Transverse colon (tissue), 4 donors: ENCODE results near the gene CTDSP2. TPM values are rescaled to one million over a fixed set of nuclear protein-coding genes. Genes with fewer than 3 reads are reported as not detected.

Experiments
- DNase-seq: peaks from one replicate; pipeline ENCODE4 v3.0.0-alpha.2; 2019
- H3K27ac ChIP-seq, 4 donors: fragments of 200-600 bp; sonication (generic); 2 replicates each; pipeline ENCODE4 v1.5.1; 2016 to 2018; ENCODE audit warnings: inconsistent platforms in 4 of 4
- H3K27me3 ChIP-seq: fragments of 200-600 bp; sonication (generic); 2 replicates; pipeline ENCODE4 v1.5.1; 2017; ENCODE audit warnings: inconsistent platforms
- H3K36me3 ChIP-seq, 4 donors: fragments of 200-600 bp; sonication (generic); 2 replicates each; pipeline ENCODE4 v1.5.1; 2017 to 2019; ENCODE audit warnings: inconsistent platforms in 4 of 4
- H3K4me1 ChIP-seq, 4 donors: fragments of 200-600 bp; sonication (generic); 2 replicates each; pipeline ENCODE4 v1.5.1; 2017 to 2020; ENCODE audit warnings: inconsistent platforms in 4 of 4
- H3K4me3 ChIP-seq, 4 donors: fragments of 200-600 bp; sonication (generic); 1 replicate in 1 of 4; 2 replicates in 3 of 4; pipeline versions ENCODE4 v1.5.1 to v1.6.1; 2017 to 2019; ENCODE audit warnings: inconsistent platforms in 4 of 4
- H3K9me3 ChIP-seq, 2 donors: fragments of 200-600 bp; sonication (generic); 2 replicates each; pipeline ENCODE4 v1.5.1; 2017 to 2019; ENCODE audit warnings: inconsistent platforms in 2 of 2
- EP300 ChIP-seq: sonication (generic); formaldehyde crosslinking; IDR thresholded peaks from one replicate; pipeline ENCODE4 v1.6.1; 2017; ENCODE audit warnings: antibody characterized with exemption, low read depth
- POLR2A ChIP-seq: fragments of 450-650 bp; IDR thresholded peaks from one replicate; pipeline ENCODE4 v1.6.1; 2016; ENCODE audit warnings: antibody characterized with exemption, mild to moderate bottlenecking, moderate library complexity
- POLR2AphosphoS5 ChIP-seq, 3 donors: sonication (generic); formaldehyde crosslinking; IDR thresholded peaks; one replicate each; pipeline ENCODE4 v1.6.1; 2016; ENCODE audit warnings: antibody characterized with exemption in 3 of 3
- WGBS, 2 donors: methylation state at CpG; one replicate each; pipeline ENCODE4 v1.1.5; 2018; ENCODE audit warnings: low coverage in 1 of 2; 5-methylcytosine and 5-hydroxymethylcytosine counted together
- in situ Hi-C, 4 donors: fragments of 200-750 bp; cut with MboI; loops; one replicate each; pipeline versions ENCODE4 v1.15.0 to v1.15.1; 2017; ENCODE audit warnings: low sequenced_read_pairs in 3 of 4, low pct_ligation_motif_present in 1 of 4, low pct_unique_long_range_greater_than_20kb in 1 of 4
- intact Hi-C: fragments of 100-400 bp; cut with DNase I; formaldehyde crosslinking; loops from one replicate; pipeline ENCODE4 v1.15.1; 2023; ENCODE audit warnings: low total_unique reads
- total RNA-seq, 4 donors: library from RNA; depleted of rRNA; stranded (reverse); fragments of >200 nt; gene quantifications; one replicate each; pipeline ENCODE4 v1.1.0, GENCODE V29; 2016
- TF ChIP-seq, protein P1 (sequence below), 5 experiments: fragments of 200-600 bp in 3 of 5; fragments of 450-650 bp in 2 of 5; sonication (generic) in 3 of 5; IDR thresholded peaks; 1 replicate in 2 of 5; 2 replicates in 3 of 5; pipeline ENCODE4 v1.5.1; 2016 to 2017; ENCODE audit warnings: antibody characterized with exemption in 5 of 5, inconsistent platforms in 3 of 5, mild to moderate bottlenecking in 2 of 5, moderate library complexity in 1 of 5

The CTDSP2 gene
- total RNA-seq, 4 donors from 2014 or later = 174 to 268 (median 231) TPM

DNA sequence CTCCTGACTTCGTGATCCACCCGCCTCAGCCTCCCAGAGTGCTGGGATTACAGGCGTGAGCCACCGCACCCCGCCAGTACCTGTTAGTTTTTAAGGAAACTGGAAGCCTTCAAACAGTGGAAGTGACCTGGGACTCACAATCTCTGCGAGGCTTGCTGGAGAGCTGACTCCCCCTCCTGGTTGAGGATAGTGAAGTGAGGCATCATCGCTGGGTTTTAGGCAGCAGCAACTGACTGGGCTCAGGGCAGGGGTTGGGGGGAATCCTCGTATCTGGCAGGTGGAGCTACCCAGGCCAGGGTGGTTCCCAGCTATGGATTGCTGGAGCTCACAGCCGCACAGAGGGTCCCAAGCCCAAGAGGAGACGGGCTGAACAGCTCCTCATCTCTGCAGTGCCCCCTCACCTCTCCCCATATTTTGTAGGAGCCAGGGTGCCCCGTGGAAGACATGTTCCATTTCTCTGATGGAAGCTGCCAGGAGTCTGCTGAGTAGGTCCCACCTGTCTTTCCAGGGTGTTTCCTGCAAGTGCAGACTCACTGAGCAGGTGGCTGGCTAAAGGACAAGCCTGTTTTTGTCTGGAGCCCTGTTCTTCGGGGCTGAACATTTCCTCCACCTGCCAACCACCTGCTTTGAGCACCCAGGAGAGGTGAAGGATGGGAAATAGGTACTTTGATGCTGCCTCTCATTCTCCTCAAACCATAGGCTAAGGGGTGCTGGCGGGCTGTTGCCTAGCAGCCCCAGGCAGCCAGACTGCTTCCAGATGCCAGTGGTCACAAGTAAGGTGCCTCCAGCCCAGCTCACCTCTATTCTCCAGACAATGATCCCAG lies 31.1 kb downstream of the CTDSP2 start:
- Histone ChIP-seq H3K27me3 (no peaks in the 10 kb centered on the region), H3K27ac (peak overlapping the region in 1 of 4 donors; percentile 70), H3K4me3 (no peak overlapping the region), H3K4me1 (peaks cover 17 to 34% (median 24%) of the 10 kb centered on the region in 4 donors), H3K9me3 (no peaks in the 10 kb centered on the region), H3K36me3 (peaks cover 0 to 13% (median 0%) of the 10 kb centered on the region in 4 donors)
- DNase-seq = no peak
- 71% methylated on average over 13 of the region's 13 CpGs; no CpG with 5 or more reads in 1 of the 2 donors for WGBS, 2 donors
- in situ Hi-C loops = no loop called here
- TF ChIP-seq POLR2AphosphoS5 (IDR thresholded peaks at IDR 0.05) = no peak
- TF ChIP-seq EP300 = no peak
- TF ChIP-seq POLR2A = no peak
- TF ChIP-seq, protein P1, sequence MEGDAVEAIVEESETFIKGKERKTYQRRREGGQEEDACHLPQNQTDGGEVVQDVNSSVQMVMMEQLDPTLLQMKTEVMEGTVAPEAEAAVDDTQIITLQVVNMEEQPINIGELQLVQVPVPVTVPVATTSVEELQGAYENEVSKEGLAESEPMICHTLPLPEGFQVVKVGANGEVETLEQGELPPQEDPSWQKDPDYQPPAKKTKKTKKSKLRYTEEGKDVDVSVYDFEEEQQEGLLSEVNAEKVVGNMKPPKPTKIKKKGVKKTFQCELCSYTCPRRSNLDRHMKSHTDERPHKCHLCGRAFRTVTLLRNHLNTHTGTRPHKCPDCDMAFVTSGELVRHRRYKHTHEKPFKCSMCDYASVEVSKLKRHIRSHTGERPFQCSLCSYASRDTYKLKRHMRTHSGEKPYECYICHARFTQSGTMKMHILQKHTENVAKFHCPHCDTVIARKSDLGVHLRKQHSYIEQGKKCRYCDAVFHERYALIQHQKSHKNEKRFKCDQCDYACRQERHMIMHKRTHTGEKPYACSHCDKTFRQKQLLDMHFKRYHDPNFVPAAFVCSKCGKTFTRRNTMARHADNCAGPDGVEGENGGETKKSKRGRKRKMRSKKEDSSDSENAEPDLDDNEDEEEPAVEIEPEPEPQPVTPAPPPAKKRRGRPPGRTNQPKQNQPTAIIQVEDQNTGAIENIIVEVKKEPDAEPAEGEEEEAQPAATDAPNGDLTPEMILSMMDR (IDR thresholded peaks at IDR 0.05) = no peak
- intact Hi-C loops = no loop called here

DNA sequence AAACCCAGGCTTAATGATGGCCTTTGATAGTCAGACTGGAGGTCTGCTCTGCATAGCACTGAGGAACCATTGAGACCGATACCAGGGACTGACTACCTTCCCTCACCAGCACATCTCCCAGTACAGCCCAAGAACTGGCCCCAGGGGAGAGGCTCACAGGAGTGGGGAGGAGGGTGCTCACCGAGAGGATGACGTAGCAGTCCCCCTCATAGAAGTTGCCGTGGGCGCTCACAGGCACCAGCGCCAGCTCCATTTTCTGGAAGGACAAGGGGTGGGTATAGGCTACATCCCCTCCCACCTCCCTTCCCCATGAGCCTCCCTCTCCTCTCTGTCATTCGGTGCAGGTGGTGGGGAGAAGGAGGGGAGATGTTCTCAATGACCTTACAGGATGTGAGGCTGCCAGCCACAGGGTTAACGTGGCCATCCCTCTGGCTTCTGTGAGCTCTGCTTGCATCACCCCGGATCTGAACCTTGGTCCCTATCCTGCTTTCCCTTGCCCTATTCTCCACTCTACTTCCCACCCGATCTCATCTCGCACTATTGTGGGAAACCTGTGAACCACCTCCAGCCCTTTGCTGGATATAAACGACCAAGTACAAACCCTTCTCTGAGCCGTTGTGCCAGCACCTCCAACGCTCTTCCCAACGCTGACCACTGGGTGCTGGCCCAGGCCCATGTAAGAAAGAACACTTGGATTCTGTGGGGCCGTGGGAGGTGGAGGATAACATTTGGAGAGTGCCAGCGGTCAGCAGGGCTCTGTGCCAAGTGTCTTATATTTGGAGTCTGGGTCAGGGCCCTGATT lies 32.4 kb downstream of the CTDSP2 start:
- no peak for TF ChIP-seq POLR2AphosphoS5 (IDR thresholded peaks at IDR 0.05)
- no peak for TF ChIP-seq EP300
- Histone ChIP-seq H3K27ac (no peak overlapping the region), H3K36me3 (peaks cover 0 to 10% (median 0%) of the 10 kb centered on the region in 4 donors), H3K4me1 (peaks cover 17 to 34% (median 24%) of the 10 kb centered on the region in 4 donors), H3K4me3 (no peak overlapping the region), H3K27me3 (no peaks in the 10 kb centered on the region), H3K9me3 (no peaks in the 10 kb centered on the region)
- DNase-seq = no peak
- in situ Hi-C loops (no loop called here), intact Hi-C loops (no loop called here)
- WGBS, 2 donors = 85 to 90% methylated on average over 2 to 17 of the region's 17 CpGs

DNA sequence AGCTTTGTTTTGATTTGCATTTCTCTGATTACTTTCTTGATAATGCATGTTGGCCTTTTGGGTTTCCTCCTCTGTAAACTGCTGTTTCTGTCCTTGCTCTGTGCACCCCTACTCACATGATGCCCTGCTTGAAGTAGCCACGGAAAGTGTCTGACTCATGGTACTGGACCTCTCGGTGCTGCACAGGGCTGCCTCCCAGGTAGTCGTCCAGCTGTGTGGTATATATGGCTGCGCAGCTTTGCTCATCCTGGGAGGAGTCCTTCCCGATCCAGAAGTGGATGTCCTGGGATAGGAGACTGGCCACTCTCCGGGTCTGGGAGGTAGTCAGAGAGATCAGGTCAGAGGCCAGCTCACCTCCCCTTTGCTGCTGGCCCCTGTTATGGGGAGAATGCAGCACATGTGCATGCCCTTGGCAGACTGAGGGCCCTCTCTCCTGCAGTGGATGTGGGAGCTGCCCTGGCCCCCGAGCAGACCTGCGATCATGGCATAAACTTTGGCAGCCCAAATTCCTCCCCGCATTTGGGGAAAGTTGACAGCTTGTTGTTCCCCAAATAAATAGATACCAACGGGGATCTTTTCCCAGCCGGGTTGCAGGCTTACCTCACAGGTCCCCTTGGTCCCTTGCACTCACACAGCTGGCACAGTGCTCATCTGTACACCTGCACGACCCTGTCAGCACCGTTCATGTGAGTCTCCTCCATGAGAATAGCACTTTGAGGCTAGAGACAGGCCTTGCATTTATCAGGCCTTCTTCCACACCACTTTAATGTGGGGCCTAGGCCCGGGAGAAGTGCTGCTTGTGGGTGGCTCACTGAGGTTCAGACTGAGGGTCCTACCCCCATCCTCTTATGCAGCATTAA lies 33.2 kb downstream of the CTDSP2 start:
- DNase-seq = no peak
- WGBS, 2 donors = 86% methylated on average over 12 of the region's 14 CpGs; no CpG with 5 or more reads in 1 of the 2 donors
- peaks cover 17 to 26% (median 21%) of the 10 kb centered on the region in 4 donors for H3K4me1 ChIP-seq
- H3K27me3 ChIP-seq = no peaks in the 10 kb centered on the region
- in situ Hi-C loops = no loop called here
- intact Hi-C loops = no loop called here
- TF ChIP-seq POLR2A (no peak), POLR2AphosphoS5 (IDR thresholded peaks at IDR 0.05) (no peak), EP300 (no peak)
- TF ChIP-seq, protein P1 (IDR thresholded peaks at IDR 0.05) = no peak
- peaks cover 0 to 10% (median 2%) of the 10 kb centered on the region in 4 donors for H3K36me3 ChIP-seq
- no peak overlapping the region for H3K4me3 ChIP-seq
- H3K9me3 ChIP-seq = no peaks in the 10 kb centered on the region
- H3K27ac ChIP-seq = no peak overlapping the region

DNA sequence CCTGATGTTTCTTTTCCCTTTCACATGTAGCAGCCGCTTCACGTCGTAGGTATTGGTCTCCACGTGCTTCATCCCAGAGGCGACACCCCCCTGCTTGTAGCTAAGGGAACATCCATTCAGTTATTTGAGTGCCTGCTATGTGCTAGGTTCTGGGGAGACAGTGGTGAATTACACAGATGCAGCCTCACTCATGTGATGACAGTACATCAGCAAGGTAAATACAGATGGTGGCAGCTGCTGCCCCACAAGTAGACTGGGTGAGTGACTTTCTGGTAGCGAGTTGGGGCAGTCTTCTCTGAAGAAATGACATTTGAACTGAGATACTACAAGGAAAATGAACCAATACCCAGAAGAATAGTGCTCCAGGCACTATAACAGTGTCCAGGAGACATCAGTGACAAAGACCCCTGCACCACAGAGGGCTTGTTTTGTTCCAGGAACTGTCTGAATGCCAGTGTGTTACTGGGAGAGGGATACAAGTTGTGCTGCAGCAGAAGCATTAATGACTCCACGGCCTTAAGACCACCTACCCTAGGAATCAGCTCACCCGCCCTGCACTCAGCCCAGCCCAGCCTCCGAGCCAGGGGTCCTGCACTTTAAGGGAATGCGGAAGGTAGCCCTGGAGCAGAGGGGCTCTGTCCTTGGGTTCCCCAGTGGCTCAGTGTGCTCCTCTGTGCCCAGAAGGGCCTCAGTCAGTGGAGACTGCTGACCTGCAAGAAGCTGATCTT lies 35.3 kb downstream of the CTDSP2 start:
- peaks cover under 1 to 6% (median 4%) of the 10 kb centered on the region in 4 donors for H3K4me1 ChIP-seq
- H3K9me3 ChIP-seq = no peaks in the 10 kb centered on the region
- in situ Hi-C loops (no loop called here), intact Hi-C loops (no loop called here)
- H3K27ac ChIP-seq = no peak overlapping the region
- H3K4me3 ChIP-seq = no peak overlapping the region
- no peak for DNase-seq
- 93% methylated on average over 10 of the region's 10 CpGs; no CpG with 5 or more reads in 1 of the 2 donors for WGBS, 2 donors
- no peaks in the 10 kb centered on the region for H3K27me3 ChIP-seq
- TF ChIP-seq EP300 (no peak), POLR2AphosphoS5 (IDR thresholded peaks at IDR 0.05) (no peak), POLR2A (no peak)
- TF ChIP-seq, protein P1 (IDR thresholded peaks at IDR 0.05) = no peak
- peaks cover 0 to 10% (median 4%) of the 10 kb centered on the region in 4 donors for H3K36me3 ChIP-seq
